ENCODE results near the gene DHRS3. TPM values are rescaled to one million over a fixed set of nuclear protein-coding genes. Genes with fewer than 3 reads are reported as not detected.

DHRS3 gene
- total and polyA plus RNA-seq, 10 of the 15 experiments (the other 5 are each of a cell fraction or from before 2014, with no cell fraction given), result 0.23 to 29.7 (median 1.2) TPM

GRCh38 chr1:12602659-12603024, 15.4 kb downstream of the DHRS3 start (continued):
- TF ChIP-seq MYC (IDR thresholded peaks at IDR 0.05; ENCODE audit: insufficient read depth, insufficient read length, insufficient replicate concordance, low read length, severe bottlenecking) (no peak), POLR2AphosphoS2 (IDR thresholded peaks at IDR 0.05; ENCODE audit: low read depth, low read length) (no peak), CHD2 (IDR thresholded peaks at IDR 0.05; ENCODE audit: borderline replicate concordance, low read depth, low read length) (no peak), SPI1 (IDR thresholded peaks at IDR 0.05; ENCODE audit: borderline replicate concordance, insufficient read depth, low read depth, low read length) (no peak), SMC3 (IDR thresholded peaks at IDR 0.05; ENCODE audit: borderline replicate concordance, low read length) (no peak)

- ATAC-seq (peak; percentile 64), DNase-seq (ENCODE audit: low read depth, low spot score) (no peak)
- H3K4me2 ChIP-seq (ENCODE audit: control insufficient read depth, insufficient read depth), result no peak overlapping the region
- no peak for TF ChIP-seq STAT3 (IDR thresholded peaks at IDR 0.05; ENCODE audit: low read depth, low read length)
- TF ChIP-seq IRF3 (IDR thresholded peaks at IDR 0.05), result no peak
- no peak for TF ChIP-seq PAX8 (IDR thresholded peaks at IDR 0.05)
- TF ChIP-seq BCL3 (IDR thresholded peaks at IDR 0.05; ENCODE audit: borderline replicate concordance, insufficient read depth, low read depth, low read length, poor library complexity, severe bottlenecking), result no peak
- TF ChIP-seq POLR2AphosphoS2 (IDR thresholded peaks at IDR 0.05; ENCODE audit: low read depth, low read length), result no peak
- peak; percentile 63 for TF ChIP-seq IKZF1 (conservative IDR thresholded peaks at IDR 0.05)
- TF ChIP-seq KLF5 (IDR thresholded peaks at IDR 0.05; ENCODE audit: partially characterized antibody), result no peak
- no peak for TF ChIP-seq MYB (IDR thresholded peaks at IDR 0.05; ENCODE audit: borderline replicate concordance, low read depth, low read length)
- no peak for TF ChIP-seq FOXM1 (IDR thresholded peaks at IDR 0.05; ENCODE audit: low read depth, low read length)
- TF ChIP-seq ZSCAN29 (IDR thresholded peaks at IDR 0.05), result no peak
- TF ChIP-seq HCFC1 (IDR thresholded peaks at IDR 0.05; ENCODE audit: low read length), result no peak
- no peak for TF ChIP-seq GABPA (IDR thresholded peaks at IDR 0.05; ENCODE audit: low read depth)
- no peak for TF ChIP-seq CEBPB (IDR thresholded peaks at IDR 0.05; ENCODE audit: borderline replicate concordance in 1 of 2, low read depth in 2 of 2, low read length in 2 of 2)
- no peak for TF ChIP-seq ZNF384 (IDR thresholded peaks at IDR 0.05; ENCODE audit: borderline replicate concordance, low read depth, low read length)
- TF ChIP-seq CHD1 (IDR thresholded peaks at IDR 0.05; ENCODE audit: low read depth, low read length), result no peak
Measured at GRCh38 chr1:12601700-12602658, 16.0 kb downstream of the DHRS3 start.

More at GRCh38 chr1:12601700-12602658, 16.0 kb downstream of the DHRS3 start:
- POLR2A ChIA-PET, result interaction anchor here (1.2 to 1.3 kb wide), 2 partner anchors 14 to 17 kb away, joined by 3 to 9 read pairs; no protein-coding TSS in a partner anchor
- no peak for FAIRE-seq
- BruUV-seq (replicated peaks), result no TSS peak
- Histone ChIP-seq H3K9ac (ENCODE audit: control insufficient read depth, insufficient read depth, low read length) (no peak overlapping the region), H2AFZ (ENCODE audit: control insufficient read depth, low read depth, low read length) (no peak overlapping the region), H3K27ac (ENCODE audit: control insufficient read depth, insufficient read depth) (no peak overlapping the region), H3K27me3 (replicated peaks in 1 of 2; ENCODE audit: control insufficient read depth in 2 of 2, insufficient read depth in 2 of 2, low read length in 1 of 2) (no peaks in the 10 kb centered on the region), H3K4me1 (ENCODE audit: control insufficient read depth, insufficient read depth, low read length) (no peaks in the 10 kb centered on the region), H4K20me1 (ENCODE audit: control insufficient read depth, insufficient read depth) (no peaks in the 10 kb centered on the region), H3K79me2 (ENCODE audit: control insufficient read depth, insufficient read depth, low read length) (no peaks in the 10 kb centered on the region), H3K4me3 (no peak overlapping the region), H3K36me3 (ENCODE audit: control insufficient read depth in 2 of 2, insufficient read depth in 2 of 2, low read length in 1 of 2) (no peaks in the 10 kb centered on the region), H3K9me3 (replicated peaks; ENCODE audit: control insufficient read depth, insufficient read depth, low read length) (no peaks in the 10 kb centered on the region; the same call in 2 of the 3 replicates)
- CTCF ChIA-PET, result interaction anchor here (0.7 to 5.1 kb wide), 13 partner anchors 10 to 459 kb away, joined by 3 to 47 read pairs (median 5); partner anchors contain the start of gene DHRS3
- SMC1A ChIA-PET (ENCODE audit: uncharacterized antibody, unreplicated experiment), result interaction anchor here (0.6 to 4.6 kb wide), 5 partner anchors 15 to 255 kb away, joined by 3 to 49 read pairs (median 5); partner anchors contain the start of gene DHRS3
- in situ Hi-C loops (cut with MboI) (no loop called here), intact Hi-C loops (cut with micrococcal nuclease; ENCODE audit: unreplicated experiment) (loop anchor here (5.0 kb wide), 1 partner anchor 155 kb away; no protein-coding TSS in a partner anchor)
- WGBS (ENCODE audit: insufficient coverage, insufficient replicate concordance, low lambda C conversion rate, missing lambda C conversion rate), result 33% methylated on average over 13 of the region's 13 CpGs
- RAD21 ChIA-PET (ENCODE audit: unreplicated experiment), result interaction anchor here (0.9 to 4.7 kb wide), 5 partner anchors 10 to 288 kb away, joined by 3 to 50 read pairs (median 3); partner anchors contain the start of gene DHRS3
